RWPE1 (cell line): Measurements from ENCODE around the gene ARL3.
A peak's percentile ranks its signal among the peaks of the same experiment; 100 is the strongest.

ENCODE experiments used
- CTCF ChIA-PET: fragments of 350-600 bp; sonication (Branson Sonifier 250); formaldehyde crosslinking; extraction: SDS; loops from one replicate; lab custom pipeline; 2021; lab: Yijun Ruan, JAX
- POLR2A ChIA-PET: fragments of 400-600 bp; formaldehyde crosslinking; extraction: SDS; loops from one replicate; lab custom pipeline; 2020; ENCODE audit warnings: antibody characterized with exemption; ENCODE audit not compliant: low non-redundant PET; lab: Yijun Ruan, JAX
- DNase-seq: peaks from one replicate; pipeline ENCODE4 v3.0.0; 2012; ENCODE audit warnings: low spot score
- H3K27ac ChIP-seq: fragments of 450-650 bp; 2 replicates; pipeline ENCODE4 v1.5.1; 2017
- TF ChIP-seq, protein P1 (sequence below): fragments of 450-650 bp; conservative IDR thresholded peaks from 2 replicates; pipeline ENCODE4 v1.5.1; 2017; ENCODE audit warnings: low read depth, mild to moderate bottlenecking

ARL3 gene

GRCh38 chr10:102682416-102682815 is 31.8 kb downstream of the ARL3 start:
- no peak for DNase-seq
- ChIA-PET CTCF (no interaction called here), POLR2A (no interaction called here)
- TF ChIP-seq, protein P1, sequence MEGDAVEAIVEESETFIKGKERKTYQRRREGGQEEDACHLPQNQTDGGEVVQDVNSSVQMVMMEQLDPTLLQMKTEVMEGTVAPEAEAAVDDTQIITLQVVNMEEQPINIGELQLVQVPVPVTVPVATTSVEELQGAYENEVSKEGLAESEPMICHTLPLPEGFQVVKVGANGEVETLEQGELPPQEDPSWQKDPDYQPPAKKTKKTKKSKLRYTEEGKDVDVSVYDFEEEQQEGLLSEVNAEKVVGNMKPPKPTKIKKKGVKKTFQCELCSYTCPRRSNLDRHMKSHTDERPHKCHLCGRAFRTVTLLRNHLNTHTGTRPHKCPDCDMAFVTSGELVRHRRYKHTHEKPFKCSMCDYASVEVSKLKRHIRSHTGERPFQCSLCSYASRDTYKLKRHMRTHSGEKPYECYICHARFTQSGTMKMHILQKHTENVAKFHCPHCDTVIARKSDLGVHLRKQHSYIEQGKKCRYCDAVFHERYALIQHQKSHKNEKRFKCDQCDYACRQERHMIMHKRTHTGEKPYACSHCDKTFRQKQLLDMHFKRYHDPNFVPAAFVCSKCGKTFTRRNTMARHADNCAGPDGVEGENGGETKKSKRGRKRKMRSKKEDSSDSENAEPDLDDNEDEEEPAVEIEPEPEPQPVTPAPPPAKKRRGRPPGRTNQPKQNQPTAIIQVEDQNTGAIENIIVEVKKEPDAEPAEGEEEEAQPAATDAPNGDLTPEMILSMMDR: no peak
- H3K27ac ChIP-seq: peak overlapping the region; percentile 15; the same call in 1 of the 2 replicates

DNA sequence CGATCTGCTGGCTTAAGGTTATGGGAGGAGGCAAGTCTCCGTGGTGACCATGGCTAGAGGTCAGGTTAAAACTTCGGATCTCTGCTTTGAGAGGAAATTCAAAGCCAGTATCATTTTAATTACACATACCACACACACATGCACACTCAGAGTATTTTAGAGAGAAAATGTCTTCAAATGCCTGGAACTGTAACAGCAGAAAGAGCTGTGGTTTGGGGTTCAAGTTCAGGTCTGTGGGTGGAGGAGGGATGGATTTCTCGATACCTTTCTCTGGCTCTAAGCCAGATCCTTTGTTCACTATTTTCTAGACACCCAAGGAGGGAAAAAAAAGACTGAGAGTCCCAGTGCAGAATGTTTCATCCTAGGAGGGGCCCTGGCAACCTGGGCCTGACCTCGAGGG is 32.5 kb downstream of the ARL3 start:
- CTCF ChIA-PET: no interaction called here
- TF ChIP-seq, protein P1: no peak
- no peak for DNase-seq
- POLR2A ChIA-PET: interaction anchor here (0.6 kb wide), 1 partner anchor 438 kb away, joined by 4 read pairs; no protein-coding TSS in a partner anchor
- H3K27ac ChIP-seq: peak overlapping the region; percentile 15; the same call in 1 of the 2 replicates

GRCh38 chr10:102679596-102679995 is 34.6 kb downstream of the ARL3 start:
- ChIA-PET CTCF (interaction anchor here (0.6 to 2.3 kb wide), 7 partner anchors 10 to 424 kb away, joined by 3 to 12 read pairs (median 4); no protein-coding TSS in a partner anchor), POLR2A (no interaction called here)
- no peak for DNase-seq
- H3K27ac ChIP-seq: peak overlapping the region; percentile 63
- TF ChIP-seq, protein P1: no peak

DNA sequence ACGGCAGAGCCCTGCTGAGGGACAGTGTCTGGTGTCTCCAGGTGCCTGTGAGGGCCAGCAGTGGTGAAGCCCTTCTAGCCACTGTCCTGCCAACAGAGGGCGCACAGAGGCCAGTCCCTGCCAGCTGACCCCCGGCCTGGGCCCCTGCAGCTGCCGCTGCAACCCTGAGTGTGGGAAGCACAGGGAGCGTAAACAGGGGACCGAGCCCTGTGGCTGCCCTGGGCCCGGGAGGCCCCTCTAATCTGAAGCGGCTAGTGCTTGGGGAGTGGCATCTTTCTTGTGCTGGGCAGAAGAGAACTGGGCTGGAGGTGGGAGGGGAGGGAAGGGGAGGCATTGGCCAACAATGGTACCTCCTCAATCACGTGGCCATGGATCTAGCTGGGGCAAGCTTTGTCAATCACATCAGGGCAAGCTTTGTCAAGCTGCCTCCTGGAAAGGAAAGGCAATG is 35.3 kb downstream of the ARL3 start:
- POLR2A ChIA-PET: interaction anchor here (0.5 to 0.7 kb wide), 3 partner anchors 16 to 33 kb away, joined by 4 to 11 read pairs (median 9); no protein-coding TSS in a partner anchor
- H3K27ac ChIP-seq: peak overlapping the region; percentile 63
- DNase-seq: no peak
- TF ChIP-seq, protein P1: peak; percentile 73
- CTCF ChIA-PET: interaction anchor here (0.6 to 2.3 kb wide), 14 partner anchors 10 to 425 kb away, joined by 3 to 12 read pairs (median 4); no protein-coding TSS in a partner anchor

- POLR2A ChIA-PET: no interaction called here
- no peak for DNase-seq
- peak overlapping the region; percentile 38 for H3K27ac ChIP-seq
- TF ChIP-seq, protein P1: no peak
- CTCF ChIA-PET: interaction anchor here (0.6 to 2.3 kb wide), 10 partner anchors 9 to 190 kb away, joined by 3 to 12 read pairs (median 4); no protein-coding TSS in a partner anchor
These were observed 36.2 kb downstream of the ARL3 start for GRCh38 chr10:102678068-102678400.

DNA sequence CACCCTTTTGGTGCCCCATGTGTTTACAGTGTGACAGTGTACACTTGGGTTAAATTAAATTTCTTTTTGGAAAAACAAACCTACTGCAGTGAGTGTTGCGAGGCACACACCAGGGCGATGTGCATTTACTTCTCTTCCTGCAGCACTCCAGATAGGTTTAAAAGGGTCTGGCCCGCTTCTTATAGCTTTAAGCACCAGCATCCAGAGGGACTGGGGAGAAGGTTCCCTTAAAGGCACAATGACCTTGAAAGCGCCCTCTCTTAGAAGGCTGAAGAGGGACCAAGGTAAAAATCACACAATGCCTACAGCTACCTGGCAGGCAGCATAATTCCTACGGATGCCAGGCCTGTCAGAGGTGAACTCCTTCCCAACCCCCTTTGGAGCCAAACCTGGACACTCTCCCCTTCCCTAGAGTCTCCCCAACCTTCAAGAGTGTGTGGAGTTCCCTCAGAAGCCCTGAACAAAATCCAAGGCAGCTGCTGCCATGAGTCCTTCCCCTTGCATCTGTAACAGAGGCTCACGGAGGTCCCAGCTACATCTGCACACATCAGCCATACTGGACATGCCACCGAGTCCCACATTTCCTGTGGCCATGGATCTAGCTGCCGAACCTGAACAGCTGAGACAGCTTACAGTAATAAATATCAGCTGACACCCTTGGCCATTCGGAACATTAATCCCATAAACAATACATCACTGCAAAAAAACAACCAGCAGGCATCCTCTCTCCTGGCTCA is 36.7 kb downstream of the ARL3 start:
- DNase-seq: no peak
- TF ChIP-seq, protein P1: no peak
- CTCF ChIA-PET: interaction anchor here (0.6 to 2.3 kb wide), 9 partner anchors 8 to 190 kb away, joined by 3 to 12 read pairs (median 4); no protein-coding TSS in a partner anchor
- POLR2A ChIA-PET: no interaction called here
- H3K27ac ChIP-seq: peak overlapping the region; percentile 38
